Left lobe of liver (tissue), 2 donors: ENCODE data around the gene EYA3. TPM values are rescaled to one million over a fixed set of nuclear protein-coding genes. Genes with fewer than 3 reads are reported as not detected.
A peak's percentile ranks its signal among the peaks of the same experiment; 100 is the strongest.

Source experiments
- ATAC-seq: fragments of 200-7000 bp; cut with Tn5 transposase; one replicate; pipeline ENCODE4 v1.9.1; 2020; ENCODE audit warnings: mild to moderate bottlenecking, moderate library complexity
- DNase-seq: peaks from one replicate; pipeline ENCODE4 v3.0.0-alpha.2; 2020; ENCODE audit warnings: low spot score
- total RNA-seq: library from RNA; stranded (reverse); gene quantifications from one replicate; pipeline ENCODE4 v1.2.1, GENCODE V29; 2021
- donor health status: DM: no; HTN: no; CAD: no; lungs with moderate emphysema.
- donor health status: DM: no; HTN: yes; CAD: no.

Gene EYA3
- total RNA-seq, 1 donor from 2014 or later = 6.9 TPM

DNA sequence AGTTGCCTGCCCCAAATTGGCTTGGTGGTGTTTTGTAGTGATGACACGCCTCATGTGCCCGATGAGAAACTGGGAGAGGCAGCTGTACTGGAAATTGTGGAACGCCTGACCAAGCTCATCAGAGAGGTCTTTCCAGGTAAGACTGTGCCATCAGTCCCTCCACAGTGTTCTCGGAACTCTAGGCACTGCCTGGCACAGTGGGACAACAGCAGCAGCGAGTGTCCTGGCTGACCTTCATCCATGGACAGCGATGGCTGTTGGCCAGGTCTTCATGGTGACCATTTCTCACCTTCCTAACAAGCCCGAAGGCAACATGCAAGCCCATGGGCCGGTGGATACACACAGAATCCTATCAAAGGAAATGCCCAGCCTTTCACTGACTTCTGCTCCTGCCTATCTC is 139.4 kb downstream of the EYA3 start:
- DNase-seq (no peak), ATAC-seq (no peak)

DNA sequence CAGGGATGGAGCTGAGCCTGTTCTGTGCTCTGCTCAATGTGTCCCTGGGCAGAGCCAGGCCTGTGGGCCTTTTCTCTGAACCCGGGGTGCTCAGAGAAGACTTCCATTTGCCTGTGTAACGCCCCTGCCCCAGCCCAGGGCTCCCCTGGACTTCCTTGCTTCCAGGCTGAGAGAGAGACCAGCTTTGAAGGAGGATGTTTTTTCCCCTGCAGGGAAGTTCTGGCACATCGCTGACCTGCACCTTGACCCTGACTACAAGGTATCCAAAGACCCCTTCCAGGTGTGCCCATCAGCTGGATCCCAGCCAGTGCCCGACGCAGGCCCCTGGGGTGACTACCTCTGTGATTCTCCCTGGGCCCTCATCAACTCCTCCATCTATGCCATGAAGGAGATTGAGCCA is 143.4 kb downstream of the EYA3 start:
- no peak for DNase-seq
- no peak for ATAC-seq

DNA sequence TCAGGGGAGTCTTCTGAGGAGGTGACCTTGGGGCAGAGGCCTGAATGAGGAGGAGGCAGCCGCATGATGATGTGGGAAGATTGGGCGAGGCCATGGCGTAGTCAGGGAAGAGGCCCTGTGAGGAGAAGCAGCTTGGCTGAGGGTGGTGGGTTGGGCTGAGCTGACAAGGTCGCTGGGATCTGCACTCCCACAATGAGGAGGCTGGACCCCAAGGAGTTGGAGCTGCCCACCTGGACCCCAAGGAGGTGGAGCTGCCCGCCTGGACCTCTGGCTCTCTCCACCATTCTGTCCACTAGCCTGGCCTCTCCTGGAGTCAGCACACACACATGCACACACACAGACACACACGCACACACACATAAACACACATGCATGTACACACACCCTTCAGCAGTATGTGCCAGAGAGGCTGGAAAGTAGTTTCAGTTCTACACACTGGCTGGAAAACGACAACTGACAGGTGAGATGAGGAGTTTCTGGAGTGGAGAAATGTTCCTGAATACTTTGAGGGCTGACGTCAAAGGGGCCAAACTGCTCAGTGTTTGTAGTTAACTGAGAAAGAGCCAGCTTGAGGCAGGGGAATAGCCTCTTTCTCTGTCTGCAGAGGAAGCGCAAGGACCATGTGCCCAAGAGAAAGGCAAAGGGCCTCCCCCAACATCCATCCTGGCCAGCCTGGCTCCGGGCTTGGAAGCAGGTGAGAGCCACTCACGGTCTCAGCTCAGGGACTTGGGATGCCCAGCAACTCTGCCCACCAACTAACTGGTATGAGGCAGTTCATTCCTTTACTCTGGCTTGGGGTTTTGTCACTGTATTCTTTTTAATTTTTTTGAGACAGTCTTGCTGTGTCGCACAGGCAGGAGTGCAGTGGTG is 146.5 kb downstream of the EYA3 start:
- ATAC-seq (no peak), DNase-seq (no peak)

DNA sequence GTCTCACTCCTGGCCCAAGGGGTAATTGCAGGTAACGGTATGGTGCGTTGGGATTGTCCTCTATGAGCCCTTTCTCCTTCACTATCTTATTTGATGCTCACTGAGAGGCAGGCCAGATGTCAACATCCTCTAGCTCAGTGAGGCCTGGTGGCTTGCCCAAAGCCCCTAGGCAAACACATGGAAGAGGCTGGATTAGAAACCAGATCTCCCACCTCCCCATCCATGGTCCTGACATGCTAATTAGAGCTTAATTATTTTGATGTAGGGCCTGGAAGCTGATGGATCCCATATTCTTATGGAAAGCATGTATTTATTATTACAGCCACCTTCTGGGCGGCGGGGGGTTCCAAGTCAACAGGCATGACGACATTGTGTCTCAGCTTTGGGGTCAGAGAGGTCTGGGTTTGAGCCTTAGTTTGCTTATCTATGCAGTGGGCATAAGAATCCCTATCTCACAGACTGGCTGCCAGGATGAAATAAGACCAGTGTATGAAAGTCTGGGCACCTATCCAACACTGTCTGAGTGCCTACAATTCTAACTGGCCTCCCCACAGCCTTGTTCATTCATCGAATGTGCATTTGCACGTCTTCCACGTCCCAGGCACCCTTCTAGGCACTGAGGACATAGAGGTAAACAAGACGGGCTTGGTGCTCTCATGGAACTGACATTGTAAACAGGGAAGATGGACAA is 147.4 kb downstream of the EYA3 start:
- ATAC-seq (no peak), DNase-seq (no peak)

DNA sequence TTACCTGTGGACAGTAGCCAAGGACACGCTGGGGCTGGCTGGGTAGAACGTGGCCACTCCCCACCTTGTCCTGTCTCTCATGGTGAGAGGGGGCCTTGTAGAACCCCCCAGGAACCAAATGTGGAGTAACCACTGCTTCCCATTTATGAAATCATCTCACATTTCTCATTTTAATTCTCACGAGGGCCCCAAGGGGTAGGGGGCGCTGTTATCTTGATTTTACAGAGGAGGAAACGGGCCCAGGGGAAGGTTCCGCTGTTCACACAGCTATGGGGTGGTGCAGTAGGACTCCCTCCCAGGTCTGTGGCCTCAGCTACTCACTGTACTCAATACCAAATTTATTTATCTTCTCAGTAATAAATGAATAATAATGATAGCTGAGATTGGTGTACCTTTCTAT is 148.1 kb downstream of the EYA3 start:
- DNase-seq (no peak), ATAC-seq (peak; percentile 85)

DNA sequence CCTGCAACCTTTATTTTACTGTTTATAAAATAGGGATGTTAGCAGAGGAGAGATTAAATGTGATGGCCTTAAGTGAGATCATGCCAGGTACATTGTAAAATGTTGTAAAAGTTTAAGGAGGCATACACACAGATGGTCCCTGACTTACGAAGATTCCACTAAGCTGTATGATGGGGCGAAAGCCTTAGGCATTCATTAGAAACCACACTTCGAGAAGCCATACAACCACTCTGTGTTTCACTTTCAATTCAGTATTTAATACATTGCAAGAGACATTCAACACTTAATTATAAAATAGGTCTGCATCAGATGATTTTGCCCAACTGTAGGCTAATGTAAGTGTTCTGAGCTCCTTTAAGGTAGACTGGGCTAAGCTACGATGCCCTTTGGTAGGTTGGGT is 149.9 kb downstream of the EYA3 start:
- no peak for DNase-seq
- ATAC-seq = no peak

DNA sequence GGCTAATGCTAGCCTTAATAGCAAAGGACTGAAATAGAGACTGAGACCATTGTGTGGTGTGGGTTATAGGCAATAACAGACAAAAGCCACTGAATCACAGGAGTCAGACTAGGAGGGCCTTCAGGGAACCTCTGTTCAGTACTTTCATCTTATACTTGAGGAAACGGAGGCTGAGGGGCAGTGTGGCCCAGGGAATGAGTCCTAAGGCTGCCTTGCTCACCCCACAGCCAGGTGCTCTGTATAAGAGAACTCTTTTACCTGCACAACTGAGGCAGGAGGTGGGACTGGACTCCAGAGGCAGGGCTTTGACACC is 150.9 kb downstream of the EYA3 start:
- no peak for DNase-seq
- ATAC-seq = no peak

DNA sequence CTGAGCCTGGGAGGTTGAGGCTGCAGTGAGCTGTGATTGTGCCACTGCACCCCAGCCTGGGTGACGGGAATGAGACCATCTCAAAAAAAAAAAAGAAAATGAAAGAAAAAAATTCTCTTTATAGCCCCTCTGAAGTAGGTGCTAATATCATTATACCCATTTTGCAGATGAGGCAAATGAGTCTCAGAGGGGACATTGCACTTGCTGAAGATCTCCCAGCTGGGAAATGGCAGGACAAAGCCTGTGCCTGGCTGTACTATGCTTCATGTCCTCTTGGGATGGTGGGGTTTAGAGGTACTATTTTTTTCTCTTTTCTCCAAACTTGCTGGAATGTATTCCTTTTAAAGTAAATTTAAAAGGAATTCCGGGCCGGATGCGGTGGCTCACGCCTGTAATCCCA is 152.0 kb downstream of the EYA3 start:
- DNase-seq (no peak), ATAC-seq (no peak)

DNA sequence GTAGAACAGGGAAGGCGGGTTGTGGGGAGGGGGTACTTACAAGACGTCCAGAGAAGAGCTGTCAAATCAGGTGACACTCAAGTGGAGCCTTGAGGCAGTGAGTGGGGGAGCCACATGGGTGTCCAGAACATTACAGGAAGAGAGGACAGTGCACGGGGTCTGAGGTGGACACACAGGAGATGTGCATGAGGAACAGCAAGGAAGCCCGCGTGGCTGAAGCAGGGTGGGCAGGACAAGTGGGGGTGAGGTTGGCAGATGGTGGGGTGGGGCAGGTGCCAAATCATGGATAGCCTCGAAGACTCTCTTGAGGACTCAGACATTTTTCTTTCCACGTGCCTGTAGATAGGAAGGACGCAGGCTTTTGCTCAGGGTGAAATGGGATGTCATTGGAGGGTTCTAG is 152.7 kb downstream of the EYA3 start:
- no peak for ATAC-seq

DNA sequence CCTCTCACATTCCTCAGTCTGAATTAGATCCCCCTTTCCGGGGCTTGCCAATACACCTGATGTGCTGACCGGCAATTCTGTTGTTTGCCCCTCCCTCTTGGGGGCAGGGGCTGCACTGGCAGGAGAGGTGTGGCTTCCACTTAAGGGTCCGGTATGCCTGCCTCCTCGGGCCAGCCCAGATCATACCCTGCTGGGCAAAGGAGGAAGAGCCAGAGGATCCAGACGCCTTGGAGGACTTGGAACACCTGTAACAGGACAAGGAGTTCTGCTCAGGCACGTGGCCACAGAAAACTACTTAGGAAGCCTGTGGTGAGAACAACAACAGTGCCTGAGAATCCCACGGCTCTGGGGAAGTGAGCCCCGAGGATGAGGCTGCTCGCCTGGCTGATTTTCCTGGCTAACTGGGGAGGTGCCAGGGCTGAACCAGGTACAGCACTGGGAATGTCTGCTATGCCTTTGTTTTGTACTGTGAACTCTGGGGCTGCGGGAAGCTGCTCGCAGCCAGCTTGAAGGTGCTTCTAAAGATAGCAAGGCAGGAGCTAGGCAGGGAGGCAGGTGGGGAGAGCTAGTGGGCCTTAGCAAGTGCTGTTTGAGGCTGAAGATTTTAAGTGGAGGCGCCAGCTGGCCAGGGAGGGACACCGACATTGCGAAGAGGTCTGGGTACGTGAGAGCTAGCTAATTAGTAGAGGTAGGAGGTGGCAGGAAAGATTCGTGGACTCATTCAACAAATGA is 153.4 kb downstream of the EYA3 start, which contains the start of gene SMPDL3B:
SMPDL3B (plus strand) TSS at position 183 of the 732 bp plus-strand sequence; CDS start at position 367, 184 bp downstream.
- ATAC-seq = peak; percentile 75
- no peak for DNase-seq

More for the DNA sequence above, 152.7 kb downstream of the EYA3 start:
- no peak for DNase-seq

DNA sequence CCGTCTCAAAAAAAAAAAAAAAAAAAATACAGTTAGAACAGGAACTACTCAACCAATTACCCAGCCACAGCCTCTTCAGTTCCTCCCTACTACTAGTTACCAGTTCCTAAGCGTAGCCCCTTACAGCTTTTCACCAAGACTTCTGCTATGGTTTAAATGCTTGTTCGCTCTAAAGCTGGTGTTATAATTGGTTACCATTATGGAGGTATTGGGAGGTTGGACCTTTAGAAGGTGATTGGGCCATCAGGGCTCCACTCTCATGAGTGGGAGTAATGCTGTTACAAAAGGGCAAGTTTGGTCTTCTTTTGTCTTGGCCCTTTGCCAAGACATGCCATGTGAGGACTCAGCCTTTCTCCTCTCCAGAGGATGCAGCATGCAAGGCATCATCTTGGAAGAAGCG is 156.7 kb downstream of the EYA3 start:
- no peak for ATAC-seq
- no peak for DNase-seq

DNA sequence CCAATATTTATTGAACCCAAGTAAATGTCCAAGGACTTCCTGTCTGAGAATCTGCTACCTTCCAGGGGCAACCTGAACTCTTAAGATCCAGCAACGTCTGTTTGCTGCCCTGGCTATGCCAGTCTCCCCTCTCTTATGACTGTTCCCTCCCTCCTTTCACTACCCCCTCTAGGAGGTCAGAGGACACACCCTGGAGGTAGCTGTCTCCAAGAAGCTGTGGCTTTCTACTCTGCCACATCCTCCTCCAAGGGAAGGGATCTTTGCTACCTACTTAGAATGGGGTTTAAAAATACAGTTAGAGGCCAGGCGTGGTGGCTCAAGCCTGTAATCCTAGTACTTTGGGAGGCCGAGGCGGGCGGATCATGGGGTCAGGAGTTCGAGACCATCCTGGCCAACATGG is 157.2 kb downstream of the EYA3 start:
- ATAC-seq (no peak), DNase-seq (no peak)

DNA sequence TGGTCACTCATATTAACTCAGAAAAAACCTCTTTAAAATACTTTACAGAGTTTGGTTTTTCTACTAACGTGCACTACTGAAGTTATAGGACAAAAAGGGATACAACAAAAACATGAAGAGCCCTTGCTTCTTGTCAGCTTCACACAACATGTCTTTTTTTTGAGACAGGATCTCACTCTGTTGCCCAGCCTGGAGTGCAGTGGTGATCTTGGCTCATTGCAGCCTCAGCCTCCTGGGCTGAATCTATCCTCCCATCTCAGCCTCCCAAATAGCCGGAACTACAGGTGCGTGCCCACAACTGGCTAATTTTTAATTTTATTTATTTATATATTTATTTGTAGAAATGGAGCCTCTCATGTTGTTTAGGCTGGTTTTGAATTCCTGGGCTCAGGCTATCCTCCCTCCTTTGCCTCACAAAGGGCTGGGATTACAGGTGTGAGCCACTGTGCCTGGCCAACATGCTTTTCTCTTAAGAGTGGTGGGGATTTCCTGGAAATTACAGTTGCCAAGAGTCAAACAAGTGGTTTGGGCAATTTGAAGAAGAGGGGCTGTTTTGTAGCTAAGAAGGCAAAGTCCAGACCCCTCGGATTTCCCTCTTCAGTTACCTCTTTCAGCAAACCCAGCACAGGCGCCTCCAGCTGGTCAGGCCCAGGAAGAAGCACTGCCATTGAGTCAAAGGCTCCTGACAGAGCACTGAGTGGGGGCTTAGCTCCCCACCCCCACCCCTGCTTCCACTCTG is 160.0 kb downstream of the EYA3 start:
- DNase-seq (no peak), ATAC-seq (no peak)

DNA sequence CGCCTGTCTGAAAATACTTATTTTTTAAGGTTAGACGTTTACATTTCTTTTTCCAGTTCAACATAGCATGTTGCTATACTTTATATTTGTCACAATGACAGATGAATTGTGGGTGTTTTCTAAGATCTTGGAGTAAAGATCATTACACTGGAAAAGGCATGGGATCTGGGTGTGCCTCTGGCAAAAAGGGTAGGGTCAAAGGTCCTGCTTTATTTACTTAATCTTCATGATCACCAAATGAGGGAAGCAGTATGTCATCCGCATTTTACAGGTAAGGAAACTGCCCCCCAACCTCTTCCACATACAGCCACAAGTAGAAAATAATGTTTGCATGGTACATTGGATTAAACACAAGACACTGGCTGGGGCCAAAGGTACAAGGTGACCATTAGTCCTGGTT is 166.1 kb downstream of the EYA3 start:
- ATAC-seq (peak; percentile 58), DNase-seq (no peak)

Other genes starting within 250 kb of the EYA3 start
- gene THEMIS2, start 216.1 kb downstream of the EYA3 start, total RNA-seq = 4.3 TPM
- 9.5 TPM for gene RPA2, start 174.0 kb downstream of the EYA3 start, total RNA-seq
- gene SMPDL3B, start 153.6 kb downstream of the EYA3 start, total RNA-seq = 0.50 TPM
- 8.5 TPM for gene XKR8, start 128.6 kb downstream of the EYA3 start, total RNA-seq
- 0.70 TPM for gene PTAFR, start 88.1 kb upstream of the EYA3 start, total RNA-seq
- 23.6 TPM for gene DNAJC8, start 144.4 kb upstream of the EYA3 start, total RNA-seq
- 128 TPM for gene ATP5IF1, start 147.5 kb upstream of the EYA3 start, total RNA-seq
- 15.2 TPM for gene SESN2, start 170.9 kb upstream of the EYA3 start, total RNA-seq
- 16.3 TPM for gene MED18, start 240.4 kb upstream of the EYA3 start, total RNA-seq